ENCODE measurements around the gene COL12A1. TPM values are rescaled to one million over a fixed set of nuclear protein-coding genes. Genes with fewer than 3 reads are reported as not detected.

Gene COL12A1
- total RNA-seq, 1 experiment from 2014 or later: 9.5 TPM

DNA sequence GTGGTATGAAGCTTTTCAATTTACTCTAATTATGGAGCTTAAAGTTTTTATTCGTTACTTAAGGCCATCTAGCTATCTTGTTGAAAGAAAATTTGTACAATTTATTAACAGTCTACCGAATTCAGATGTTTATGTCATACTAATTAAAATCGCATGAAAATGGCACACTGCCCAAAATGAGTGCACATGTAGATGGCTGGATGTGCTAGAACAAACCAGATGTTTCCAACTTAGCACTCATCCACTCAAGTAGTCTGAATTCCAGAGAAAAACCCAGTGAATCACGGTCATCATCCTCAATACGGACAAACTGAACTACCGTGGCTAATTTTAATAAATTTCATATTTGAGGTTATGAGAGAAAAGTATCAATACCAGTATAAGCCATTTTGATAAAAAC, 70.4 kb downstream of the COL12A1 start:
- Histone ChIP-seq H3K36me3 (ENCODE audit: insufficient read depth, low read length, poor library complexity, severe bottlenecking) (no peaks in the 10 kb centered on the region), H3K27ac (ENCODE audit: low read depth, low read length, poor library complexity, severe bottlenecking) (no peak overlapping the region), H3K4me1 (ENCODE audit: insufficient read depth, low read length, poor library complexity, severe bottlenecking) (no peaks in the 10 kb centered on the region), H3K27me3 (replicated peaks; ENCODE audit: insufficient read depth, low read depth, low read length, poor library complexity) (no peaks in the 10 kb centered on the region), H3K9me3 (ENCODE audit: low read depth, low read length, poor library complexity, severe bottlenecking) (no peaks in the 10 kb centered on the region), H3K4me3 (ENCODE audit: low read depth, low read length, poor library complexity, severe bottlenecking) (no peak overlapping the region)
- intact Hi-C loops (cut with micrococcal nuclease; ENCODE audit: unreplicated experiment): no loop called here
- POLR2A ChIA-PET (ENCODE audit: low non-redundant PET): interaction anchor here (0.5 kb wide), 1 partner anchor 42 kb away, joined by 4 read pairs; no protein-coding TSS in a partner anchor
- no TSS peak for BruUV-seq (replicated peaks)
- TF ChIP-seq EZH2 (IDR thresholded peaks at IDR 0.05; ENCODE audit: borderline replicate concordance, low read depth, low read length, poor library complexity, severe bottlenecking): no peak
- TF ChIP-seq, protein P1, sequence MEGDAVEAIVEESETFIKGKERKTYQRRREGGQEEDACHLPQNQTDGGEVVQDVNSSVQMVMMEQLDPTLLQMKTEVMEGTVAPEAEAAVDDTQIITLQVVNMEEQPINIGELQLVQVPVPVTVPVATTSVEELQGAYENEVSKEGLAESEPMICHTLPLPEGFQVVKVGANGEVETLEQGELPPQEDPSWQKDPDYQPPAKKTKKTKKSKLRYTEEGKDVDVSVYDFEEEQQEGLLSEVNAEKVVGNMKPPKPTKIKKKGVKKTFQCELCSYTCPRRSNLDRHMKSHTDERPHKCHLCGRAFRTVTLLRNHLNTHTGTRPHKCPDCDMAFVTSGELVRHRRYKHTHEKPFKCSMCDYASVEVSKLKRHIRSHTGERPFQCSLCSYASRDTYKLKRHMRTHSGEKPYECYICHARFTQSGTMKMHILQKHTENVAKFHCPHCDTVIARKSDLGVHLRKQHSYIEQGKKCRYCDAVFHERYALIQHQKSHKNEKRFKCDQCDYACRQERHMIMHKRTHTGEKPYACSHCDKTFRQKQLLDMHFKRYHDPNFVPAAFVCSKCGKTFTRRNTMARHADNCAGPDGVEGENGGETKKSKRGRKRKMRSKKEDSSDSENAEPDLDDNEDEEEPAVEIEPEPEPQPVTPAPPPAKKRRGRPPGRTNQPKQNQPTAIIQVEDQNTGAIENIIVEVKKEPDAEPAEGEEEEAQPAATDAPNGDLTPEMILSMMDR (conservative IDR thresholded peaks at IDR 0.05; ENCODE audit: low read depth, low read length): no peak
- CTCF ChIA-PET: no interaction called here
- no peak for DNase-seq (ENCODE audit: low spot score)

DNA sequence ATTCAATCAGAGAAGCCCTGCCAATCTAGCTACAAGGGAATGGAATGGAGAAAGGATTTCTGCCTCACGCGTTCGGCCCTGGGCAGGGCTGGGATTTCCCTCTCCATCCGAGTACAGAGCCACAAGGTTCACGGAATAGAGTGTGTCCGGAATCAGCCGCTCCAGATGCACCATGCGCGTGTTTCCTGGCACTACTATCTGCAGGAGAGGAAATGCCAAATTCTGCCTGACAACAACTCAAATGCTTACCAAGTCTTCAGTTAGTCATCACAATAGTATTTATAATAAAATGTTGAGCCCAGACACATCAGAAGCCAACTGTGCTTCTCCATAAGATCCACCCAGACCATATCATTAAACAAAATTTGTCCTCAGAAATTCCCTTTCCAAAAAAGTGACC, 75.1 kb downstream of the COL12A1 start:
- BruUV-seq (replicated peaks): no TSS peak
- Histone ChIP-seq H3K4me1 (ENCODE audit: insufficient read depth, low read length, poor library complexity, severe bottlenecking) (peaks cover 5% of the 10 kb centered on the region), H3K4me3 (ENCODE audit: low read depth, low read length, poor library complexity, severe bottlenecking) (no peak overlapping the region), H3K27ac (ENCODE audit: low read depth, low read length, poor library complexity, severe bottlenecking) (no peak overlapping the region), H3K36me3 (ENCODE audit: insufficient read depth, low read length, poor library complexity, severe bottlenecking) (no peaks in the 10 kb centered on the region), H3K27me3 (replicated peaks; ENCODE audit: insufficient read depth, low read depth, low read length, poor library complexity) (no peaks in the 10 kb centered on the region), H3K9me3 (ENCODE audit: low read depth, low read length, poor library complexity, severe bottlenecking) (no peaks in the 10 kb centered on the region)
- CTCF ChIA-PET: no interaction called here
- intact Hi-C loops (cut with micrococcal nuclease; ENCODE audit: unreplicated experiment): no loop called here
- no peak for TF ChIP-seq EZH2 (IDR thresholded peaks at IDR 0.05; ENCODE audit: borderline replicate concordance, low read depth, low read length, poor library complexity, severe bottlenecking)
- TF ChIP-seq, protein P1 (conservative IDR thresholded peaks at IDR 0.05; ENCODE audit: low read depth, low read length): no peak
- DNase-seq (ENCODE audit: low spot score): no peak
- POLR2A ChIA-PET (ENCODE audit: low non-redundant PET): no interaction called here

DNA sequence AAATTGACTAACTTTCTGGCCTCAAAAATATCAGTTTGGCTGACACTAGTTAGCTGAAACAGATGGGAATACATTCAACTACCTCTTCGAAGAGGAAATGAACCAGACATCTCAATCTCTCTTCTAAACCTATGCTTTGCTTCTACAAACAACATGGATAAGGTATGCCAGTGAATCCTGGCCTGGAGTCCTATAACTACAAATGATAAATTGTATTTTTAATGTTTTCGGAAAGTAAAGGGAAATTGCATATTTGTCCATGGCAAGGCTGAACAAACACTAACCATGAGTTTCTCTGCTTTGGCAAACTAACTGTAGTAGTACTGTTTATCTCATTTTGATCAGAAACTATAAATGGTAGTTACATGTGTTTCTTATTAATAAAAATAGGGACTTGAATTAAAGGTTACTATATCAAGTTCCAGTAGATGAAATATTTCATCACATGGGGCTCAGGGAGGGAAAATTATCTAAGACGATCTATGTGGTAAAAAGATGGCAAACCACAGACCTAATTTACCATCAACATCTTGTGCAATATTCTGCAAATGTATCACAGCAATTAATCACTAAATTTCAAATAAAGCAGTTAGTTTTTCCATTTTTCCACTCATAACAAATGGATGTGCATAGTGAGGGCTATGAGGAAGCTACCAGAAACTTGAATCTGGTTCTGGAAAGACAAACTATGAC, 76.8 kb downstream of the COL12A1 start:
- BruUV-seq (replicated peaks): no TSS peak
- Histone ChIP-seq H3K4me3 (ENCODE audit: low read depth, low read length, poor library complexity, severe bottlenecking) (no peak overlapping the region), H3K9me3 (ENCODE audit: low read depth, low read length, poor library complexity, severe bottlenecking) (no peaks in the 10 kb centered on the region), H3K27me3 (replicated peaks; ENCODE audit: insufficient read depth, low read depth, low read length, poor library complexity) (no peaks in the 10 kb centered on the region), H3K36me3 (ENCODE audit: insufficient read depth, low read length, poor library complexity, severe bottlenecking) (no peaks in the 10 kb centered on the region), H3K27ac (ENCODE audit: low read depth, low read length, poor library complexity, severe bottlenecking) (no peak overlapping the region), H3K4me1 (ENCODE audit: insufficient read depth, low read length, poor library complexity, severe bottlenecking) (peaks cover 5% of the 10 kb centered on the region)
- intact Hi-C loops (cut with micrococcal nuclease; ENCODE audit: unreplicated experiment): no loop called here
- ChIA-PET CTCF (no interaction called here), POLR2A (ENCODE audit: low non-redundant PET) (no interaction called here)
- no peak for TF ChIP-seq EZH2 (IDR thresholded peaks at IDR 0.05; ENCODE audit: borderline replicate concordance, low read depth, low read length, poor library complexity, severe bottlenecking)
- TF ChIP-seq, protein P1 (conservative IDR thresholded peaks at IDR 0.05; ENCODE audit: low read depth, low read length): no peak
- no peak for DNase-seq (ENCODE audit: low spot score)
